Measurements from ENCODE around the gene AK5. TPM values are rescaled to one million over a fixed set of nuclear protein-coding genes. Genes with fewer than 3 reads are reported as not detected.

The AK5 gene
- total RNA-seq, 4 donors from 2014 or later: 0.79 to 4.1 TPM; not detected in 2

GRCh38 chr1:77370583-77371306 is 88.9 kb downstream of the AK5 start:
- in situ Hi-C loops (cut with MboI; ENCODE audit: low pct_ligation_motif_present in 1 of 4, low pct_unique_long_range_greater_than_20kb in 1 of 4, low sequenced_read_pairs in 3 of 4) (no loop called here), intact Hi-C loops (cut with DNase I; ENCODE audit: low total_unique reads) (loop anchor here (10.0 kb wide), 1 partner anchor 746 kb away; no protein-coding TSS in a partner anchor)
- TF ChIP-seq POLR2AphosphoS5 (IDR thresholded peaks at IDR 0.05) (no peak), CTCF (IDR thresholded peaks at IDR 0.05) (no peak), POLR2A (IDR thresholded peaks at IDR 0.05) (no peak)
- Histone ChIP-seq H3K4me3 (no peak overlapping the region), H3K27me3 (no peaks in the 10 kb centered on the region), H3K36me3 (no peaks in the 10 kb centered on the region), H3K4me1 (no peaks in the 10 kb centered on the region), H3K9me3 (no peaks in the 10 kb centered on the region), H3K27ac (no peak overlapping the region)
- no peak for DNase-seq
- WGBS, 2 donors (ENCODE audit: low coverage in 1 of 2): 71 to 100% methylated on average over 1 to 2 of the region's 2 CpGs

GRCh38 chr1:77371396-77371795 is 89.6 kb downstream of the AK5 start:
- Histone ChIP-seq H3K4me1 (no peaks in the 10 kb centered on the region), H3K27me3 (no peaks in the 10 kb centered on the region), H3K4me3 (no peak overlapping the region), H3K36me3 (no peaks in the 10 kb centered on the region), H3K27ac (no peak overlapping the region), H3K9me3 (no peaks in the 10 kb centered on the region)
- in situ Hi-C loops (cut with MboI; ENCODE audit: low pct_ligation_motif_present in 1 of 4, low pct_unique_long_range_greater_than_20kb in 1 of 4, low sequenced_read_pairs in 3 of 4): no loop called here
- DNase-seq: no peak
- intact Hi-C loops (cut with DNase I; ENCODE audit: low total_unique reads): loop anchor here (10.0 kb wide), 1 partner anchor 747 kb away; no protein-coding TSS in a partner anchor
- TF ChIP-seq POLR2AphosphoS5 (IDR thresholded peaks at IDR 0.05): no peak
- no peak for TF ChIP-seq POLR2A (IDR thresholded peaks at IDR 0.05)
- no peak for TF ChIP-seq EP300 (IDR thresholded peaks at IDR 0.05; ENCODE audit: low read depth)
- TF ChIP-seq CTCF (IDR thresholded peaks at IDR 0.05): no peak
- 46 to 56% methylated on average over 1 of the region's 1 CpG for WGBS, 2 donors (ENCODE audit: low coverage in 1 of 2)

- 73 to 94% methylated on average over 3 of the region's 3 CpGs for WGBS, 2 donors (ENCODE audit: low coverage in 1 of 2)
- intact Hi-C loops (cut with DNase I; ENCODE audit: low total_unique reads) (loop anchor here (10.0 kb wide), 1 partner anchor 749 kb away; no protein-coding TSS in a partner anchor), in situ Hi-C loops (cut with MboI; ENCODE audit: low pct_ligation_motif_present in 1 of 4, low pct_unique_long_range_greater_than_20kb in 1 of 4, low sequenced_read_pairs in 3 of 4) (no loop called here)
- no peaks in the 10 kb centered on the region for H3K36me3 ChIP-seq
- TF ChIP-seq POLR2A (IDR thresholded peaks at IDR 0.05) (no peak), EP300 (IDR thresholded peaks at IDR 0.05; ENCODE audit: low read depth) (no peak), CTCF (IDR thresholded peaks at IDR 0.05) (no peak), POLR2AphosphoS5 (IDR thresholded peaks at IDR 0.05) (no peak)
- DNase-seq: no peak
- H3K4me1 ChIP-seq: no peaks in the 10 kb centered on the region
- H3K4me3 ChIP-seq: no peak overlapping the region
- no peaks in the 10 kb centered on the region for H3K27me3 ChIP-seq
- no peaks in the 10 kb centered on the region for H3K9me3 ChIP-seq
- no peak overlapping the region for H3K27ac ChIP-seq
Measured at GRCh38 chr1:77373702-77374101, 91.9 kb downstream of the AK5 start.

- Histone ChIP-seq H3K9me3 (no peaks in the 10 kb centered on the region), H3K27ac (no peak overlapping the region), H3K36me3 (no peaks in the 10 kb centered on the region), H3K4me3 (no peak overlapping the region), H3K4me1 (no peaks in the 10 kb centered on the region), H3K27me3 (no peaks in the 10 kb centered on the region)
- TF ChIP-seq CTCF (IDR thresholded peaks at IDR 0.05) (no peak), POLR2A (IDR thresholded peaks at IDR 0.05) (no peak), POLR2AphosphoS5 (IDR thresholded peaks at IDR 0.05) (no peak), EP300 (IDR thresholded peaks at IDR 0.05; ENCODE audit: low read depth) (no peak)
- WGBS, 2 donors (ENCODE audit: low coverage in 1 of 2): 66 to 73% methylated on average over 2 of the region's 2 CpGs
- no peak for DNase-seq
- intact Hi-C loops (cut with DNase I; ENCODE audit: low total_unique reads) (loop anchor here (10.0 kb wide), 1 partner anchor 751 kb away; no protein-coding TSS in a partner anchor), in situ Hi-C loops (cut with MboI; ENCODE audit: low pct_ligation_motif_present in 1 of 4, low pct_unique_long_range_greater_than_20kb in 1 of 4, low sequenced_read_pairs in 3 of 4) (no loop called here)
Measured at GRCh38 chr1:77375541-77375940, 93.7 kb downstream of the AK5 start.

Measured in transverse colon (tissue), 4 donors.